Tongue (tissue), 2 donors: ENCODE measurements around the gene SLAMF8. TPM values are rescaled to one million over a fixed set of nuclear protein-coding genes. Genes with fewer than 3 reads are reported as not detected.

Experiments used
- DNase-seq: peaks from one replicate; pipeline ENCODE4 v3.0.0-alpha.2; 2015
- total RNA-seq: library from RNA; depleted of rRNA; stranded (reverse); fragments of >200 nt; gene quantifications from one replicate; pipeline ENCODE4 v1.2.3, GENCODE V29; 2014

Gene SLAMF8
- 0.92 TPM for total RNA-seq

- no peak for DNase-seq
Measured at GRCh38 chr1:159826441-159827101, at the start of gene SLAMF8. Gene SLAMF8, plus strand, starts transcription at chr1:159826873. Its CDS starts 26 bp downstream, at chr1:159826899.

DNA sequence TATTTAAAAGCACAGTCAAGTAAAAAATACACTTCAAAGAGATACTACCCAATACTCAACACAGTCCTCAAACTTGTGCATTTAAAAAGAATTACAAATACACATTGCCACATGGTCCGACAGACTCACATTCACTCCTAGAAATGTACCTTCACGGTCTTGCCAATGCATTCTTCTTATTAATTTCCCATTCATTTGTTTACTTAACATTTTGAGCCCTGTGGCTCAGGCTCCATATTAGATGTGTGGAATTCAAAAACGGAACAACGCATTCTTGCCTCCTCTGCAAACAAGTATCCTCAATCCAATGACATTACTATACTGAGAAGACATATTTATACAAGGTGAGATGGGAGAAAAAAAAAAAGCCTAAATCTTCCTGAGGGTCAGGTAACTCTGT lies 48.4 kb upstream of the SLAMF8 start:
- DNase-seq, result no peak

DNA sequence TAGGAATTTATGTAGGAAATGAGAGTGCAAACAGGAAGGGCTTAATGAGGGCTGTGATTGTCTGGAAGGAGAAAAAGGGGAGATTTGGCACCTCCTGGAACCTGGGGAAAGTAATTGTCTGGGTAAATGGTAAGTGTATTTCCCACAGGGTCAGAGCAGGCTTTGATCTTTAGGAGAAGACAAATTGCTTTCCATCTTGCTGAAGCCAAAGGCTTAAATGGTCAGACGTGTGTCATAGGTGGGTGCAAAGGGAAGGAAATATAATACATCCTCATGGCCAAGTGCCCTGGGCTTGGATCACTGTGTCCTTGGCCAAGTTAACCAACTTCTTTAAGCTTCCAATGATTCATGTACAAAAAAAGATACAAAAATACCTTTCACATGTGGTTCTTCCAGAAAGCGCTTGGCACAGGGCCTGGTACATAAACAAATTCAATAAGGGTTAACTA lies 47.2 kb upstream of the SLAMF8 start:
- DNase-seq, result peak; percentile 16

DNA sequence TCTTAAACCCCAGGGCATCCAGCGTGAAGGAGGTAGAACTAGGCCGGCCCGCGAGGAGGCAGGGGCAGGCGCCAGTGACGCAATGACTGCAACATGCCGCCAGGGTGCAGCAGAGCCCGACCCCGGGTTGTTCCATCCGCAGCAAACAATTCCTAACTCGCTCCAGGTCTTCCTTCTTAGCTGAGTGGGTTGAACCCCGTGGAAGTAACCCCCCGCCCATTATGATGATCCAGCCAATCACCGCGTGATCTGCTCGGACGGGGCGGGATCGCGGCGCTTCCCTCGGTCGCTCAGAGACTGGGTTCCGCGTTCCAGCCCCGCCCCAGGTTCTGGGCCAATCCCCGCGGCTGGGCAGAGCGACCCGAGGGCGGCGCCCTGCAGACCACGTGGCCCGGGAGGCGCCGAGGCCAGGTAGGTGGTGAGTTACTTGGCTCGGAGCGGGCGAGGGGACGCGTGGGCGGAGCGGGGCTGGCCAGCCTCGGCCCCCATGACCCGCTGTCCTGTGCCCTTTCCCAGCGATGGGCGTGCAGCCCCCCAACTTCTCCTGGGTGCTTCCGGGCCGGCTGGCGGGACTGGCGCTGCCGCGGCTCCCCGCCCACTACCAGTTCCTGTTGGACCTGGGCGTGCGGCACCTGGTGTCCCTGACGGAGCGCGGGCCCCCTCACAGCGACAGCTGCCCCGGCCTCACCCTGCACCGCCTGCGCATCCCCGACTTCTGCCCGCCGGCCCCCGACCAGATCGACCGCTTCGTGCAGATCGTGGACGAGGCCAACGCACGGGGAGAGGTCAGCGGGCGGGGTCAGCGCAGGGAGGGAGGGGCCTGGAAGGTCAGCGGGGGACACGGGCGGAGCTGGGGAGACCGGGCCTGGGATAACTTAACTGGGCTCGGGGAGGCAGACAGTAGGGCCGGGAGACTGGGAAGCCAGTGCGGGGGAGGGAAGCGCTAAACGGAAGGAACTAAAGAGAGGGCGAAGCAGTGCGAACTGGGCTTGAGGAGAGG lies 45.8 kb upstream of the SLAMF8 start, which contains the start of gene DUSP23:
TSS of gene DUSP23 (plus strand) at position 380 of the 1,000 bp plus-strand sequence. CDS start at position 519, 139 bp downstream.
- DNase-seq, result peak; percentile 98

DNA sequence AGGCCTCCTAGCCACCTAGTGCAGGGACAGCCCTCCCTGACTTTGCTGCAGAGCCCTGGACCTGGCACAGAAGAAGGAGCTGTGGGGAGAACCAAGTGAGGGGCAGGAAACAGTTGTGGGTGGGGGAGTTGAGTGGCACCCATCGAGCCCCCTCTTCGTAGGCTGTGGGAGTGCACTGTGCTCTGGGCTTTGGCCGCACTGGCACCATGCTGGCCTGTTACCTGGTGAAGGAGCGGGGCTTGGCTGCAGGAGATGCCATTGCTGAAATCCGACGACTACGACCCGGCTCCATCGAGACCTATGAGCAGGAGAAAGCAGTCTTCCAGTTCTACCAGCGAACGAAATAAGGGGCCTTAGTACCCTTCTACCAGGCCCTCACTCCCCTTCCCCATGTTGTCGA lies 44.7 kb upstream of the SLAMF8 start:
- DNase-seq, result no peak

DNA sequence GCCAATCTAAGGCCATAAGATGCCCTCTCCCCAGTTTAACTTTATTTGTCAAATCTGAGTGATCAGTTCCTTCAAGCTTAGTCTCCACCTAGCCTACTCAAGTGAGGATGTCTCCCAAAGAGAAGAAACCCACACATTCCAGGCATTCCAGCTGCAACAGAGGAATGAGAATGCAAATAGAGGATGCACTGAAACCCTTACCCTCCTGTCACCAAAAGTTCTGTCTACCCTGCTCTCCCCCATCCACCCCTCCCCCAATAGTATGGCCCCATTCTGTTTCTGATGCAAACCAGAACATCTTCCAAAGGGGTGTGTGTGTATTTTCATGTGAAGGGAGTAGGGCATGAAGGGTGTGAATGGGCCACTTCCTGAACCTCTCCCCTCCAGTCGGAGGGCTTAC lies 42.9 kb upstream of the SLAMF8 start:
- DNase-seq, result no peak

- peak; percentile 31 for DNase-seq
Measured at GRCh38 chr1:159786465-159786864, 40.2 kb upstream of the SLAMF8 start.

- DNase-seq, result peak; percentile 50
Measured at GRCh38 chr1:159786966-159787365, 39.7 kb upstream of the SLAMF8 start.

DNA sequence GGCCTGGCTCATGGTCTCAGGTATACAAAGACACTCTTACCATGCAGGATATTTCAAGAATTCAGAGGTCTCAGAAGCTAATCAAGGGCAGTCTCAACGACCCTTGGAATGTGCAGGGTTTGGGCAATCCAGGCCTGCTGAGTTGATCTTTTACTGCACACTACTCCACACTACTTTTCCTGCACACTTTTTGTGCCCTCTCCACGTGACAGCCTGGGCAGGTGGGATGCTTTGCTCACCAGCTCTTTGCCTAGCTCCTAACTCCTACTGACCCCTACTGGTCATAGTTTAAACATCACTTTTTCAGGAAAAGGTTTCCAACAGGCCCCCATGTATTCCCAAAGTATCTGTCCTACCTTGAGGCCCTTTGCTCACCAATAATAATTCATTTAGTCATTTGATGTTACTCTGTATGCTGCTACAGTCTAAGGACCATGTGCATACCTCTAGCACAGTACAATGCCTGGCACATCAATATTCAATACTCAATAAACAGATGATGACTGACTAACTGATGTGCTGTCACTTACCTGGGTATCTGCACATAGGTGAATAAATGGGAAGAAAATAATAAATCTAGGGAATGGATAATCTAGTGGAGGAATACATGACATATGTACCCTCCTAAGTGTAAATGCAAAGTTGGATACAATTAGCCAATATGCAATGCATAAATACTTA lies 36.3 kb upstream of the SLAMF8 start:
- no peak for DNase-seq

DNA sequence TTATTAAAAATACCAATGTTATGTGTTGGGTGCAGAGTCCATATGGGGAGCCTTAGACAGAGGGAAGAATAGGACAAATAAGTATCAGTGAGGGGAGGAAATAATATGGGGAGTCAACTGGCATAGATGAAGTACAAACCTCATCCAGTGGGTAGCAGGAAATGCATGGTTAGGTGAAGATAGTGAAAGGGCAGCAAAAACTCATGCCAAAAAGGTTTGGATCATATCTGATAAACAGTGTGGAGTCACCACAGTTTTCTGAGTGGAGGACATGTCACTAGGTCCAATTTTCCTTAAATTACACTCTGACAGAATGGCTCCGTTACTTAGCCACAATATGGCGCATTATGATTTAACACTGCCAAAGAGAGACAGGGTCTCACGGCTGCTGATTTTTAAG lies 35.6 kb upstream of the SLAMF8 start:
- no peak for DNase-seq

- no peak for DNase-seq
Measured at GRCh38 chr1:159791461-159791860, 35.2 kb upstream of the SLAMF8 start.

DNA sequence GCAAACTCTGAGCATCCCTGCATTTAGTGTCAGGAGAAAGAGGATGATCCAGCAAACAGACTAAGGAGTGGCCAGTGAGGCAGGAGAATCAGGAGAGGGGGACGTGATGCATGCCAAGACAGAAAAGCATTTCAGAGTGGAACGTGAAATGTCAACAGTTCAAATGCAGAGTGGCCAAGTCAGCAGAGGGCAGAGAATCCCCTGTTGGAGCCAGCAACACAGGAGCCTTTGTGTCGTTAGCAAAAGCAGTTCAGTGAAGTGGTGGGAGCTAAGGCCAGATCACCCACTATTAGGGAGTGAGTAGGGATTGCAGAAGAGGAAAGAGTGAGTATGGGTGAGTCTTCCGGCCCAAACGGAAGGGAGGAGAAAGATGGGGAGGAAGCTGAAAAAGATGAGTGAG lies 31.1 kb upstream of the SLAMF8 start:
- DNase-seq, result no peak

- DNase-seq, result peak; percentile 88
Measured at GRCh38 chr1:159798893-159799292, 27.8 kb upstream of the SLAMF8 start.

DNA sequence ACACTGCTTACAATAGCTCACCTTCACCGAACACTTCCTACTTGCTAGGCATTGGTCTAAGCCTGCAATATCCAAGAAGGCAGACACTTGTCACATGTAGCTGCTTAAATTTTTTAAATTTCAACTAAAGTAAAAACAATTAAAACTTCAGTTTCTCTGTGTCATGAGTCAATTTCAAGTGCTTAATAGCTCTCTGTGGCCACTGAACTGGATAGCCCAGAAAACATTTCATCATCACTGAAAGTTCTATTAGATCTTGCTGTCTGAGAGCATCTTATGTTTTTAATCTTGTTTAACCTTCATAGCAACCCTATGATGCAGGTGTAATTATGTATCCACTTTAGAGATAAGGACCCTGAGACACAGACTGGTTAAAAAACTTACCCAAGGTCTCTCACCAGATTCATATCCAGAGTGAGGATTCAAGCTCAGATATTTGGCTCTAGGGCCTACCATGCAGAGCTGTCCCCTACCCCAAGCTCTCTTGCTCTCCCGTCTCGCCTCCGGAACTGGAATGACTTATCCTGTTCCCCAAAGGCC lies 27.2 kb upstream of the SLAMF8 start:
- DNase-seq, result no peak

GRCh38 chr1:159800177-159800930 lies 26.3 kb upstream of the SLAMF8 start:
- DNase-seq, result no peak

DNA sequence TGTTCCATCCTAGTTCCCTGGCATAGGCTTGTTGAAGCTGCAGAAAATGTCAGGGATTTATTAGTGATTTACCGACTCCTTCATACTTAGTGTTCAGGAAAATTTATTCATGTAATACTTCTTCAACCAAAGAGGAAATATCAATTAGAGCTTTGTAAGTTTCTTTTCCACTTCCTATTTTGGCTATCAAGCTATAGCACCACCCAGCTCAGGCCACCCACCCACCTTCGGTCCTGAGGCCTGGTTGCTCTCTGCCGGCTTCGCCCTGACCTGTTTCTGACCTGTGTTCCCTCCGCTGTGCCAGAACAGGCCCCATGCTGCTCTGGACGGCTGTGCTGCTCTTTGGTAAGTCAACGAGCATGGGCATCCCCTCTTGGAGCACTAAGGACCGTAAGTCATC lies 24.6 kb upstream of the SLAMF8 start, which contains the start of gene FCRL6:
TSS of gene FCRL6 (plus strand) at position 250 of the 400 bp plus-strand sequence. CDS start at position 315, 65 bp downstream.
- DNase-seq, result no peak

GRCh38 chr1:159803956-159804689 lies 22.6 kb upstream of the SLAMF8 start:
- DNase-seq, result no peak

- no peak for DNase-seq
Measured at GRCh38 chr1:159804924-159805323, 21.7 kb upstream of the SLAMF8 start.

- DNase-seq, result no peak
Measured at GRCh38 chr1:159815926-159816325, 10.7 kb upstream of the SLAMF8 start.

DNA sequence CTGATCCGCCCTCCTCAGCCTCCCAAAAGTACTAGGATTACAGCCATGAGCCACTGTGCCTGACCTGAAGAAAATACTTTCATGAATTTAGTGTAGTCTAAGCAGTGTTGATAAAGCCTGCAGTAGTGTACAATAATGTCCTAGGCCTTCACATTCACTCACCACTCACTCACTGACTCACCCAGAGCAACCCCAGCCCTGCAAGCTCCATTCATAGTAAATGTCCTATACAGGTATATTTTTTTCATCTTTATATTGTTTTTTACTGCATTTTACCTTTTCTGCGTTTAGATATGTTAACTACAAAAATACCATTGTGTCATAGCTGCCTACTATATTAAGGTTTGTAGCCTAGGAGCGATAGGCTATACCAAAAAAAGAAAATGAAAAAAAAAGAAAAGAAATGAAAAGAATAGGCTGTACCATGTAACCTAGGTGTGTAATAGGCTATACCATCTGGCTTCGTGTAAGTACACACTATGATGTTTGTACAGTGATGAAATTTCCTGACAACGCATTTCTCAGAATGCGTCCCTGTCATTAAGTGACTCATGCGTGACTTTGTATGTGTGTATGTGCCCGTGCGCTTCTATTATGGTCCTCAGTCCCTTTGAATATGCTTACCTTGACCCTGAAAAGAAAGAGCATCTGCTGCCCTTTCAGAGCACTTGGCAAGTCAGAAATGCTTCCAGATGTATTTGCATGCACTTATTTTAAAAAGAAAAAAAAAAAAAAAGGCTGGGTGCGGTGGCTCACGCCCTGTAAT lies 9.2 kb upstream of the SLAMF8 start:
- peak; percentile 24 for DNase-seq
